Effector memory CD4-positive, alpha-beta T cell (primary cell): ENCODE measurements around the gene AGBL4.

Source experiments
- DNase-seq, 3 donors: peaks; one replicate each; pipeline ENCODE4 v3.0.0-alpha.2; 2020
- H3K27ac ChIP-seq: 2 replicates; pipeline ENCODE4 v1.7.0; 2013; ENCODE audit warnings: mild to moderate bottlenecking, low read length, moderate library complexity; ENCODE audit not compliant: insufficient read depth, poor library complexity, severe bottlenecking
- H3K27me3 ChIP-seq: replicated peaks from 2 replicates; pipeline ENCODE4 v1.7.0; 2013; ENCODE audit warnings: mild to moderate bottlenecking, low read length; ENCODE audit not compliant: insufficient read depth, control insufficient read depth, poor library complexity, severe bottlenecking
- H3K36me3 ChIP-seq: 2 replicates; pipeline ENCODE4 v1.7.0; 2013; ENCODE audit warnings: mild to moderate bottlenecking, low read length, moderate library complexity; ENCODE audit not compliant: control insufficient read depth, insufficient read depth
- H3K4me1 ChIP-seq: 2 replicates; pipeline ENCODE4 v1.7.0; 2013; ENCODE audit warnings: low read length, mild to moderate bottlenecking; ENCODE audit not compliant: control insufficient read depth, insufficient read depth, poor library complexity, severe bottlenecking
- H3K4me3 ChIP-seq: 2 replicates; pipeline ENCODE4 v1.7.0; 2013; ENCODE audit warnings: low read length, low read depth, mild to moderate bottlenecking; ENCODE audit not compliant: insufficient read depth, poor library complexity, severe bottlenecking
- H3K9me3 ChIP-seq: 2 replicates; pipeline ENCODE4 v1.7.0; 2013; ENCODE audit warnings: mild to moderate bottlenecking, low read length, moderate library complexity; ENCODE audit not compliant: control insufficient read depth

AGBL4 gene

GRCh38 chr1:49465486-49466185, 558.1 kb downstream of the AGBL4 start:
- H3K4me1 ChIP-seq: no peaks in the 10 kb centered on the region
- no peaks in the 10 kb centered on the region for H3K9me3 ChIP-seq
- H3K27ac ChIP-seq: no peak overlapping the region
- no peak overlapping the region for H3K4me3 ChIP-seq
- DNase-seq: no peak
- no peaks in the 10 kb centered on the region for H3K27me3 ChIP-seq
- H3K36me3 ChIP-seq: no peaks in the 10 kb centered on the region

GRCh38 chr1:49448200-49448599, 575.6 kb downstream of the AGBL4 start:
- H3K4me1 ChIP-seq: no peaks in the 10 kb centered on the region
- no peak for DNase-seq
- H3K4me3 ChIP-seq: no peak overlapping the region
- H3K27me3 ChIP-seq: no peaks in the 10 kb centered on the region
- H3K27ac ChIP-seq: no peak overlapping the region
- no peaks in the 10 kb centered on the region for H3K36me3 ChIP-seq
- no peaks in the 10 kb centered on the region for H3K9me3 ChIP-seq

DNA sequence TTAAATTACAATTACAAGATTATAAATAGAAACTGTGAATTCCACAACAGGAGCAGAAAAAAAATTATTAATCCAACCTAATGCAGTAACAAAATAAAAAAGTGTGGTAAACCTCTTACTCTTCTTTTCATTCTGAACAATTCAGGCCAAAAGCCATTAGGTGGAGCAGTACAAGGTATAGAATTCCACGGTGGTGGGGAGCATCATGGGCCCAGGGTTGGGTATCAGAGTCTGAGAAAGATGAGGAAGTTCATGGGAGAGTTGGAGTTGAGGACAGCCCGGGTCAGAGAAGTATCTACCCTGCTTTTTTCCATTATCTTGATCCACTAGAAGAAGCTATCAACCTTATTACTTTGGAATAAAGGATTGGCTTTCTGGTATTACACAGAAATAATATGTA, 586.9 kb downstream of the AGBL4 start:
- Histone ChIP-seq H3K9me3 (no peaks in the 10 kb centered on the region), H3K36me3 (no peaks in the 10 kb centered on the region), H3K4me3 (no peak overlapping the region), H3K27ac (no peak overlapping the region), H3K27me3 (no peaks in the 10 kb centered on the region), H3K4me1 (no peaks in the 10 kb centered on the region)
- DNase-seq: no peak

DNA sequence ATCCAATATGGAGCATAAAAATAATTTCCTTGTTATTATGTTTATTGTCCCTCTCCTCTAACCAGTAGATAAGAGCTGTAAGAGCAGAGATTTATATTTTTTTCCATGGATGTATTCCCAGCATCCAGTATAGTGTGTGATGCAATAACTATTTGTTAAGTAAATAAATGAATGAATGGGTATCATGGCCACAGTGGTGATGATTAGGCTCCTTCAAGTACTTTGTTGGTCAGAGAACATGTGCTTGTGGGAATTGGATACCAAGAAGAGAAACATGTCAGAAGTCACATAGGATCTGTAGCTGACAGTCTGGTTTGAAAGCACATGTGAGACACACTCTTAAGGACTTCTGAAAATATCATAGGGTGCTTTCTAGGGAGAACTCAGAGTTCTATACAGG, 588.5 kb downstream of the AGBL4 start:
- DNase-seq: no peak
- no peak overlapping the region for H3K27ac ChIP-seq
- H3K4me3 ChIP-seq: no peak overlapping the region
- H3K27me3 ChIP-seq: no peaks in the 10 kb centered on the region
- H3K36me3 ChIP-seq: no peaks in the 10 kb centered on the region
- no peaks in the 10 kb centered on the region for H3K4me1 ChIP-seq
- no peaks in the 10 kb centered on the region for H3K9me3 ChIP-seq

GRCh38 chr1:49424782-49425181, 599.0 kb downstream of the AGBL4 start:
- Histone ChIP-seq H3K27ac (no peak overlapping the region), H3K36me3 (no peaks in the 10 kb centered on the region), H3K9me3 (no peaks in the 10 kb centered on the region)

GRCh38 chr1:49416758-49417157, 607.0 kb downstream of the AGBL4 start:
- Histone ChIP-seq H3K9me3 (no peaks in the 10 kb centered on the region), H3K4me1 (no peaks in the 10 kb centered on the region), H3K27ac (no peak overlapping the region), H3K4me3 (no peak overlapping the region), H3K27me3 (no peaks in the 10 kb centered on the region), H3K36me3 (no peaks in the 10 kb centered on the region)
- DNase-seq: no peak

More at GRCh38 chr1:49424782-49425181, 599.0 kb downstream of the AGBL4 start:
- no peak for DNase-seq
- no peaks in the 10 kb centered on the region for H3K4me1 ChIP-seq
- H3K4me3 ChIP-seq: no peak overlapping the region
- no peaks in the 10 kb centered on the region for H3K27me3 ChIP-seq

- Histone ChIP-seq H3K36me3 (no peaks in the 10 kb centered on the region), H3K27me3 (no peaks in the 10 kb centered on the region)
Measured at GRCh38 chr1:49408346-49408745, 615.4 kb downstream of the AGBL4 start.

DNA sequence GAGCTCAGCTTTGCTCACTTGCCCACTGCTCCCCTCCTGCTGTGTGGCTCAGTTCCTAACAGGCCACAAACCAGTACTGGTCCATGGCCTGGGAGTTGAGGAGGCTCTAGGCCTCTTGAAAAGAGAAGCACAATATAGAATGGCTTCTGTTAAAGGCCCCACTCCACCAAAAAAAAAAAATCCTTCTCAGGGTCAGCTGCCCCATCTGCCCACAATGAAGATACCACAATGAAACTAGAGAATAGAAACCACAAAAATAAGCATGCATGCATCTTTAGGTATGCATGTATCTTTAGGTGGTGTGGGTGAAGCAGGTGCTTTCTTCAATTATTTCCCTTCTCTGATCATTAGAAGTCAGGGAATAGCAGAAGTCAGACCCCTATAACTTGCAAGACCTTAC, 626.7 kb downstream of the AGBL4 start:
- Histone ChIP-seq H3K9me3 (no peaks in the 10 kb centered on the region), H3K4me1 (no peaks in the 10 kb centered on the region), H3K27me3 (no peaks in the 10 kb centered on the region), H3K4me3 (no peak overlapping the region), H3K36me3 (no peaks in the 10 kb centered on the region), H3K27ac (no peak overlapping the region)
- DNase-seq: no peak

More at GRCh38 chr1:49408346-49408745, 615.4 kb downstream of the AGBL4 start:
- no peaks in the 10 kb centered on the region for H3K9me3 ChIP-seq
- H3K27ac ChIP-seq: no peak overlapping the region
- H3K4me3 ChIP-seq: no peak overlapping the region
- no peak for DNase-seq
- H3K4me1 ChIP-seq: no peaks in the 10 kb centered on the region

DNA sequence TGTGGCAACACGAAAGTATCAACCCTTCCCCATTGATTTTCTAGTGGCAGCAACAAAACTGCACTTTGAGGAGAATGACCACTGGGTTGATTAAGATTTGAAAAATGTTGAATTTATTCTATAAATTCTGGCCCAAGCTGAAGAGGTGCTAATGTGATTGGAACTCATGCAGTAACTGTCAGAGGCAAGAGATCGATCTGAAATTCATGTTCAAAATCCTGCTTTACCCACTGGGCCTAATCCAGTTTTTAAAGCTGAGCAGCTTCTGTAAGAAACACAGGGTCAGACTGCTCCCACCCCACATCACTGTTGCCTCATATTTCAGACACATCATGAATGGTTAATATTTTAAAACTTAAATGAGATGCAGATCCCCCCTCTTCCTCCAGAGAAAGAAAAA, 629.6 kb downstream of the AGBL4 start:
- DNase-seq: no peak
- Histone ChIP-seq H3K4me1 (no peaks in the 10 kb centered on the region), H3K27ac (no peak overlapping the region), H3K27me3 (no peaks in the 10 kb centered on the region), H3K36me3 (no peaks in the 10 kb centered on the region), H3K4me3 (no peak overlapping the region), H3K9me3 (no peaks in the 10 kb centered on the region)

GRCh38 chr1:49389699-49390098, 634.1 kb downstream of the AGBL4 start:
- Histone ChIP-seq H3K27ac (no peak overlapping the region), H3K27me3 (no peaks in the 10 kb centered on the region)

More at GRCh38 chr1:49389699-49390098, 634.1 kb downstream of the AGBL4 start:
- H3K4me1 ChIP-seq: no peaks in the 10 kb centered on the region
- no peaks in the 10 kb centered on the region for H3K9me3 ChIP-seq
- H3K4me3 ChIP-seq: no peak overlapping the region
- no peaks in the 10 kb centered on the region for H3K36me3 ChIP-seq
- no peak for DNase-seq
